Measurements from ENCODE around the gene HTATIP2. TPM values are rescaled to one million over a fixed set of nuclear protein-coding genes. Genes with fewer than 3 reads are reported as not detected.

The HTATIP2 gene
- total RNA-seq, 1 donor from 2014 or later = 25.4 TPM

DNA sequence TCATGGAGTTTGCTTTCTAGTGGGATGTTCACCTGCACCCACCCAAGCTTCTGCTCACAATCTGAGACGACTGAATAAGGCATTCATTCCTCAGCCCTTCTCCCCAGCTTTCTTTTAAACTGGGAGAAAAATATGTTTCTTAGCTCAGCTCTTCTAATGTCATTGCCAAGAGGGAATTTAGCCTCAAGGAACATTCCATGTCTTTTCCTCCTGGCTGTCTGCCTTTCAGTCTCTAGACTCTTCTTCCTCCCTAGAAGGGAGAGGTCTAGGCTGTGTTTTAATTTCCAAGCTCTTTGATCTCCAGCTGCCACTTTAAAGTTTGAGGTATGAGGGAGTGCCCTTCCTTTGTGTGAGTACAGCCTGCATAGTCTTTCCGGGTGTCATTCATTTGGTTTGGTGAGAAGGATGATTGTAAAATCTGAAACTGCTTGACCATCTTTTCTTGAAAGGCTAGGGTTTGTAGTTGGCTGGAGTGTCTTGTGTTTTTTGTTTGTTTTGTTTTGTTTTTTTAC is 11.7 kb upstream of the HTATIP2 start:
- no peak for FAIRE-seq
- no peak overlapping the region for H3K4me2 ChIP-seq (ENCODE audit: low read length)

GRCh38 chr11:20353829-20354434 is 9.6 kb upstream of the HTATIP2 start:
- Histone ChIP-seq H3K36me3 (ENCODE audit: insufficient read depth, low read length) (no peaks in the 10 kb centered on the region), H2AFZ (ENCODE audit: low read depth, low read length) (no peak overlapping the region), H3K27ac (ENCODE audit: low read depth, low read length) (no peak overlapping the region), H4K20me1 (ENCODE audit: insufficient read depth, low read length) (no peaks in the 10 kb centered on the region), H3K4me3 (ENCODE audit: insufficient read depth, low read depth, low read length) (no peak overlapping the region), H3K9ac (ENCODE audit: low read length) (no peak overlapping the region), H3K9me3 (ENCODE audit: insufficient read depth, low read depth, low read length) (no peaks in the 10 kb centered on the region), H3K27me3 (ENCODE audit: insufficient read depth, low read length) (peaks cover 22% of the 10 kb centered on the region), H3K79me2 (ENCODE audit: insufficient read depth, low read length) (no peaks in the 10 kb centered on the region), H3K4me1 (ENCODE audit: insufficient read depth, low read length) (no peaks in the 10 kb centered on the region), H3K4me2 (ENCODE audit: low read length) (no peak overlapping the region)
- Mint-ChIP-seq H3K36me3 (ENCODE audit: low read depth, unreplicated experiment) (no peaks in the 10 kb centered on the region), H3K4me1 (ENCODE audit: low read depth, unreplicated experiment) (peaks cover 7% of the 10 kb centered on the region), H3K27ac (ENCODE audit: unreplicated experiment) (no peak overlapping the region), H3K9me3 (ENCODE audit: unreplicated experiment) (no peaks in the 10 kb centered on the region), H3K4me3 (ENCODE audit: unreplicated experiment) (no peak overlapping the region), H3K27me3 (ENCODE audit: low read depth, unreplicated experiment) (peaks cover 7% of the 10 kb centered on the region)
- FAIRE-seq (peak; percentile 62), DNase-seq (ENCODE audit: low read depth) (no peak)
- TF ChIP-seq, protein P1, sequence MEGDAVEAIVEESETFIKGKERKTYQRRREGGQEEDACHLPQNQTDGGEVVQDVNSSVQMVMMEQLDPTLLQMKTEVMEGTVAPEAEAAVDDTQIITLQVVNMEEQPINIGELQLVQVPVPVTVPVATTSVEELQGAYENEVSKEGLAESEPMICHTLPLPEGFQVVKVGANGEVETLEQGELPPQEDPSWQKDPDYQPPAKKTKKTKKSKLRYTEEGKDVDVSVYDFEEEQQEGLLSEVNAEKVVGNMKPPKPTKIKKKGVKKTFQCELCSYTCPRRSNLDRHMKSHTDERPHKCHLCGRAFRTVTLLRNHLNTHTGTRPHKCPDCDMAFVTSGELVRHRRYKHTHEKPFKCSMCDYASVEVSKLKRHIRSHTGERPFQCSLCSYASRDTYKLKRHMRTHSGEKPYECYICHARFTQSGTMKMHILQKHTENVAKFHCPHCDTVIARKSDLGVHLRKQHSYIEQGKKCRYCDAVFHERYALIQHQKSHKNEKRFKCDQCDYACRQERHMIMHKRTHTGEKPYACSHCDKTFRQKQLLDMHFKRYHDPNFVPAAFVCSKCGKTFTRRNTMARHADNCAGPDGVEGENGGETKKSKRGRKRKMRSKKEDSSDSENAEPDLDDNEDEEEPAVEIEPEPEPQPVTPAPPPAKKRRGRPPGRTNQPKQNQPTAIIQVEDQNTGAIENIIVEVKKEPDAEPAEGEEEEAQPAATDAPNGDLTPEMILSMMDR (IDR thresholded peaks at IDR 0.05; ENCODE audit: insufficient read depth, low read depth, low read length) = peak; percentile 97
- TF ChIP-seq EZH2 (IDR thresholded peaks at IDR 0.05; ENCODE audit: insufficient read depth, low read length) = no peak

More for the DNA sequence above, 11.7 kb upstream of the HTATIP2 start:
- no peak overlapping the region for H3K27ac Mint-ChIP-seq (ENCODE audit: unreplicated experiment)
- H3K4me1 Mint-ChIP-seq (ENCODE audit: low read depth, unreplicated experiment) = peaks cover 7% of the 10 kb centered on the region
- peaks cover 9% of the 10 kb centered on the region for H3K27me3 Mint-ChIP-seq (ENCODE audit: low read depth, unreplicated experiment)
- H3K4me3 ChIP-seq (ENCODE audit: insufficient read depth, low read depth, low read length) = no peak overlapping the region
- no peaks in the 10 kb centered on the region for H3K79me2 ChIP-seq (ENCODE audit: insufficient read depth, low read length)
- no peak overlapping the region for H3K4me3 Mint-ChIP-seq (ENCODE audit: unreplicated experiment)
- H3K27me3 ChIP-seq (ENCODE audit: insufficient read depth, low read length) = peaks cover 14% of the 10 kb centered on the region
- H4K20me1 ChIP-seq (ENCODE audit: insufficient read depth, low read length) = no peaks in the 10 kb centered on the region
- DNase-seq (ENCODE audit: low read depth) = no peak
- H3K4me1 ChIP-seq (ENCODE audit: insufficient read depth, low read length) = no peaks in the 10 kb centered on the region
- no peaks in the 10 kb centered on the region for H3K9me3 ChIP-seq (ENCODE audit: insufficient read depth, low read depth, low read length)
- H3K36me3 Mint-ChIP-seq (ENCODE audit: low read depth, unreplicated experiment) = no peaks in the 10 kb centered on the region
- no peaks in the 10 kb centered on the region for H3K9me3 Mint-ChIP-seq (ENCODE audit: unreplicated experiment)
- H2AFZ ChIP-seq (ENCODE audit: low read depth, low read length) = no peak overlapping the region
- no peaks in the 10 kb centered on the region for H3K36me3 ChIP-seq (ENCODE audit: insufficient read depth, low read length)
- no peak overlapping the region for H3K27ac ChIP-seq (ENCODE audit: low read depth, low read length)
- no peak for TF ChIP-seq EZH2 (IDR thresholded peaks at IDR 0.05; ENCODE audit: insufficient read depth, low read length)
- TF ChIP-seq, protein P1 (IDR thresholded peaks at IDR 0.05; ENCODE audit: insufficient read depth, low read depth, low read length) = no peak
- H3K9ac ChIP-seq (ENCODE audit: low read length) = no peak overlapping the region

Data from astrocyte (in vitro differentiated cells and primary cell).